Stimulated activated CD8-positive, alpha-beta memory T cell treated with anti-CD3 and anti-CD28 coated beads, Interleukin-4, amount 100 ng/mL, for 48 hours (primary cell): Measurements from ENCODE around the gene CCDC17.

Experiments used
- DNase-seq: peaks from one replicate; pipeline ENCODE4 v3.0.0-alpha.2; 2020

Gene CCDC17

DNA sequence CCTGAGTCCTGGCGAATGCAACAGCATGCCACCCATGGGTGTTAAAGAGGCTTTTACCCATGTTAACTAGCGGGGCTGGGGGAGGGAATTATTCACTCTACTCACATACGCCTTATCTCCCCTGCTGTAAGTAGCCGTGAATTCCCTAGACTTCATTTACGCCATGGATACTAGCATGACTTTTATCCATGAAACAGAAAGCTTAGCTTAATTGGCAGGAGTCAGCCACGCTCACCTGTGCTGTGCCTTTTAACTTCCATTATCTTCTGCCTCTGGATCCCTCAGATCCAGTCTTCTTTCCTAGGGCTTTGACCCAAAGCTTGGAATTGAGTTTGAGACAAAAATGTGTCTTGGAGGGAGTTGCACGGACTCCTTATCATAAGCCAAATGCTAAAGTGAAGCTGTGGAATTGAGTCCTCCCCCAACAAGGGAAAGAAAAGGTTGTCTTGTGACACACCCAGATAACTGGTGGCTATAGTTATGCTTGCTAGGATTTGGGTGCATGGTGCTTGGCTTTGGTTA, 49.7 kb downstream of the CCDC17 start:
- DNase-seq = no peak

DNA sequence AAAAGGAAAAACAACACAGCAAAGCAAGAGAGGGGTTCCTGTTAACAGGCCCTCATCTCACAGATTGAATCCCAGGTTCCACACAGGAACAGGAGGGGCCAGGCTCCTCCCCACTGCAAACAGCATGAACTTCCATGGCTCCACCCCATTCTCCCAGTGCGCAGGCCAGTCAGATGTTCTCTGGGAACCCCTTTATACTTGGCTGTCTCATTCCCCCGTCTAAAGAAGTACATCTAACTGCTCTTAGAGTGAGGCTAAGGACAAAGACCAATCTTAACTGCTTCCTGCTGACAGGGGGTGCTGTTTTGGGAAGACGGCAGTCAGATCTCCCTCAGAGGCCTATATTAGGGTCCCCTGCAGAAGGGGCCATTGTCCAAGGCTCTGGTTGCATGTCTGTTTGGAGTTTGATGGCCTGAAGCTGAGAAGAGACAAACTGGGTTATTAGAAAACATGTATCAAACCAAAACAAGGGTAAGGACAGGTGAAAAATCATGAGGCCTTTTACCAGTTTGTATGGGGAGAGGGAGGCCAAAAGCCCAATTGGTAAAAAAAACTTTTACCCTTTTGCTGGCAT, 50.5 kb downstream of the CCDC17 start:
- DNase-seq = no peak

DNA sequence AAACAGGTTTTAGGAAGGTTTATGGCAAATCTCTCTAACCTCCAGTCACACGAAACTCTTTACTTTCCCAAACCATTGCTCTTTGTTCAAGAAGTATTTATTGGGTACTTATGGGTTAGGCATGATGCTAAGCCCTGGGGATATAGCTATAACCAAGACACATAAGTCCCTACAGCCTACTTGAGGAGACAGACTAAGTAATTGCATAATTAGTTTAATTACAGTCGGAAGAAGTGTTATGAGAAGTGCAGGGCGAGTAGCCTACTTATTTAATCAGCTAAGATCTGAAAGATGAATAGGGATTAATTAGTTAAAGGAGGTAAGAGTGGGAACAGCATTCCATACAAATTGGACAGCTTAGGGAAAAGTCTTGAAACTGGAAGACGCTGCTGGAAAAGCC, 53.2 kb downstream of the CCDC17 start:
- no peak for DNase-seq
